ENCODE results near the gene MACROH2A1.

MACROH2A1 gene

GRCh38 chr5:135435467-135436330 is 36.7 kb upstream of the MACROH2A1 start:
- ATAC-seq = no peak

- ATAC-seq = no peak
These were observed 35.8 kb upstream of the MACROH2A1 start for GRCh38 chr5:135434591-135435466.

GRCh38 chr5:135433681-135434426 is 34.8 kb upstream of the MACROH2A1 start:
- ATAC-seq = no peak

- ATAC-seq = no peak
These were observed 33.1 kb upstream of the MACROH2A1 start for GRCh38 chr5:135432113-135432512.

- ATAC-seq = no peak
These were observed 31.1 kb upstream of the MACROH2A1 start for GRCh38 chr5:135430135-135430437.

- ATAC-seq = no peak
These were observed 30.5 kb upstream of the MACROH2A1 start for GRCh38 chr5:135429301-135430134.

GRCh38 chr5:135428586-135428985 is 29.6 kb upstream of the MACROH2A1 start:
- no peak for ATAC-seq

- ATAC-seq = peak in 1 of 2 donors; percentile 51
These were observed 27.4 kb upstream of the MACROH2A1 start for GRCh38 chr5:135426102-135427082.

GRCh38 chr5:135425641-135426040 is 26.6 kb upstream of the MACROH2A1 start:
- no peak for ATAC-seq

GRCh38 chr5:135423846-135424168 is 24.8 kb upstream of the MACROH2A1 start:
- no peak for ATAC-seq

GRCh38 chr5:135423146-135423845 is 24.3 kb upstream of the MACROH2A1 start:
- no peak for ATAC-seq

GRCh38 chr5:135422419-135422818 is 23.4 kb upstream of the MACROH2A1 start:
- ATAC-seq = no peak

GRCh38 chr5:135417083-135417482 is 18.1 kb upstream of the MACROH2A1 start:
- ATAC-seq = no peak

GRCh38 chr5:135405082-135405481 is 6.1 kb upstream of the MACROH2A1 start:
- ATAC-seq = no peak

GRCh38 chr5:135402031-135402430 is 3.0 kb upstream of the MACROH2A1 start:
- ATAC-seq = no peak

- ATAC-seq = no peak
These were observed 1.8 kb upstream of the MACROH2A1 start for GRCh38 chr5:135400866-135401265.

GRCh38 chr5:135399794-135400542 is 937 bp upstream of the MACROH2A1 start:
- no peak for ATAC-seq

- ATAC-seq = peak; percentile 44 to 51
These were observed 724 bp downstream of the MACROH2A1 start for GRCh38 chr5:135398160-135398854.

GRCh38 chr5:135397084-135397483 is 1.9 kb downstream of the MACROH2A1 start:
- ATAC-seq = no peak

All from activated CD4-positive, CD25-positive, alpha-beta regulatory T cell treated with anti-CD3 and anti-CD28 coated beads, Interleukin-2, amount 50 U/mL, for 24 hours (primary cell).